SK-N-SH treated with all-trans-retinoic acid at 6 μM for 48 hours (cell line): ENCODE results near the gene WDR59.

Source experiments
- ATAC-seq: fragments of 200-7000 bp; cut with Tn5 transposase; 3 replicates; pipeline ENCODE4 v1.9.1; 2020; ENCODE audit warnings: mild to moderate bottlenecking, moderate library complexity
- ARNTL ChIP-seq: fragments of 450-650 bp; formaldehyde crosslinking; IDR thresholded peaks from 2 replicates; pipeline ENCODE4 v1.5.0; 2020; ENCODE audit warnings: low read depth, mild to moderate bottlenecking, moderate library complexity, borderline replicate concordance
- CSDC2 ChIP-seq: fragments of 250-450 bp; sonication (Bioruptor Pico); IDR thresholded peaks from 2 replicates; pipeline ENCODE4 v1.5.0; 2020; ENCODE audit warnings: mild to moderate bottlenecking, moderate library complexity
- ESRRG ChIP-seq: fragments of 250-450 bp; sonication (Bioruptor Pico); IDR thresholded peaks from 2 replicates; pipeline ENCODE4 v1.6.1; 2021; ENCODE audit warnings: mild to moderate bottlenecking
- GLIS3 ChIP-seq: fragments of 250-450 bp; sonication (Bioruptor Pico); IDR thresholded peaks from 2 replicates; pipeline ENCODE4 v1.5.0; 2020; ENCODE audit warnings: mild to moderate bottlenecking, moderate library complexity
- ISL1 ChIP-seq: fragments of 250-450 bp; sonication (Bioruptor Pico); IDR thresholded peaks from 2 replicates; pipeline ENCODE4 v2.1.2; 2022; ENCODE audit warnings: mild to moderate bottlenecking, moderate library complexity
- OSR1 ChIP-seq: fragments of 250-450 bp; sonication (Bioruptor Pico); IDR thresholded peaks from 2 replicates; pipeline ENCODE4 v1.8.0; 2022; ENCODE audit warnings: moderate library complexity, mild to moderate bottlenecking, inconsistent platforms
- PPARA ChIP-seq: fragments of 250-450 bp; sonication (Bioruptor Pico); IDR thresholded peaks from 2 replicates; pipeline ENCODE4 v1.5.0; 2020; ENCODE audit warnings: mild to moderate bottlenecking, borderline replicate concordance
- RARB ChIP-seq: fragments of 250-450 bp; sonication (Bioruptor Pico); IDR thresholded peaks from 2 replicates; pipeline ENCODE4 v1.8.0; 2021; ENCODE audit warnings: mild to moderate bottlenecking, moderate library complexity
- SNAI2 ChIP-seq: fragments of 250-450 bp; sonication (Bioruptor Pico); IDR thresholded peaks from 2 replicates; pipeline ENCODE4 v1.5.0; 2020; ENCODE audit warnings: mild to moderate bottlenecking, moderate library complexity
- TCF4 ChIP-seq: fragments of 250-450 bp; sonication (Bioruptor Pico); IDR thresholded peaks from 2 replicates; pipeline ENCODE4 v1.8.0; 2021; ENCODE audit warnings: mild to moderate bottlenecking, moderate library complexity, borderline replicate concordance
- TOX ChIP-seq: fragments of 250-450 bp; sonication (Bioruptor Pico); IDR thresholded peaks from 2 replicates; pipeline ENCODE4 v1.8.0; 2021; ENCODE audit warnings: mild to moderate bottlenecking, moderate library complexity, borderline replicate concordance
- ZC3H10 ChIP-seq: fragments of 250-450 bp; sonication (Bioruptor Pico); IDR thresholded peaks from 2 replicates; pipeline ENCODE4 v1.5.1; 2021; ENCODE audit warnings: mild to moderate bottlenecking, moderate library complexity
- ZFP30 ChIP-seq: fragments of 450-650 bp; formaldehyde crosslinking; IDR thresholded peaks from 2 replicates; pipeline ENCODE4 v1.5.0; 2022; ENCODE audit warnings: mild to moderate bottlenecking, moderate library complexity
- ZNF70 ChIP-seq: fragments of 450-650 bp; formaldehyde crosslinking; IDR thresholded peaks from 2 replicates; pipeline ENCODE4 v1.5.0; 2020; ENCODE audit warnings: mild to moderate bottlenecking, moderate library complexity
- ZNF8 ChIP-seq: fragments of 450-650 bp; formaldehyde crosslinking; IDR thresholded peaks from 2 replicates; pipeline ENCODE4 v1.5.0; 2020; ENCODE audit warnings: mild to moderate bottlenecking, moderate library complexity
- TF ChIP-seq, protein P1 (sequence below): fragments of 250-450 bp; sonication (Bioruptor Pico); IDR thresholded peaks from 2 replicates; pipeline ENCODE4 v1.5.1; 2020; ENCODE audit warnings: low read depth, mild to moderate bottlenecking, moderate library complexity
- TF ChIP-seq, protein P2 (sequence below): fragments of 250-450 bp; sonication (Bioruptor Pico); IDR thresholded peaks from 2 replicates; pipeline ENCODE4 v1.8.0; 2020; ENCODE audit warnings: mild to moderate bottlenecking, moderate library complexity, borderline replicate concordance
- TF ChIP-seq, protein P3 (sequence below): fragments of 250-450 bp; sonication (Bioruptor Pico); IDR thresholded peaks from 2 replicates; pipeline ENCODE4 v1.5.0; 2020; ENCODE audit warnings: mild to moderate bottlenecking, moderate library complexity
- TF ChIP-seq, protein P4 (sequence below): fragments of 250-450 bp; sonication (Bioruptor Pico); IDR thresholded peaks from 2 replicates; pipeline ENCODE4 v1.5.1; 2021; ENCODE audit warnings: mild to moderate bottlenecking, moderate library complexity
- TF ChIP-seq, protein P5 (sequence below): fragments of 250-450 bp; sonication (Bioruptor Pico); IDR thresholded peaks from 2 replicates; pipeline ENCODE4 v1.8.0; 2021; ENCODE audit warnings: low read depth, mild to moderate bottlenecking, moderate library complexity, borderline replicate concordance

WDR59 gene

DNA sequence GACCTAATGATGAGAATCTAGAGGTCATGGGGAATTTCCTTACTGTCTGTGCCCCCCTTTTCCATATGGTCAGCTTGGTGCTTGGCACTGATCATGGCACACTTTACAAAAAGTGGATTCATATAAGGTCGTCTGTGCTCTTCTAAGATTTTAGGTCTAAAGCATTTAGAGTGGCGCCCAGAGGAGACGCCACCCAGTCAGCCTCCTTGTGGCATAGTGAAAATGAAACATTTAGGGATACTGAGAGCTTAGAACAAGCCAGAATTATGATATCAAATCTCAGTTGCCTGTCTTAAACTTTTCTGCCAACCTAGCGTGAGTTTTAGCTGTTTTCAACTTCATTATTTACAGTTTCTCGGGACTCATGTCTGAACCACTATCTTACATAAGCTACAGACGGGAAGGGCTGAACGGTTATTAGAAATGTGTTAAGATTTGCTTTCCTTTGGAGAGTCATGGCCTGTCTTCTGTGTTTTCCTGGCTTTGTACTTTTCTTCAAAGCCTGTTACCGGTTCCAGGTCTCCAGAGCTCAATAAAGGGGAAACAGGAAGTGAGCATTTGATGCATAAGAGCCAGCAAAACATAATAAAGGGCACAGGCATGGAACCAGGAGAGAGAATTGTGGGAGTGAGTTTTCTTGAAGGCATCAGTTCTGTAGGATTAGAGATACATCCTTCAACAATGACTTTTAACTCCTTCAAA is 27.6 kb upstream of the WDR59 start:
- peak; percentile 26 for ATAC-seq
- TF ChIP-seq GLIS3: no peak
- no peak for TF ChIP-seq ARNTL (CRISPR knock-in tag)
- TF ChIP-seq OSR1: no peak
- TF ChIP-seq ESRRG (CRISPR knock-in tag): no peak
- TF ChIP-seq, protein P1, sequence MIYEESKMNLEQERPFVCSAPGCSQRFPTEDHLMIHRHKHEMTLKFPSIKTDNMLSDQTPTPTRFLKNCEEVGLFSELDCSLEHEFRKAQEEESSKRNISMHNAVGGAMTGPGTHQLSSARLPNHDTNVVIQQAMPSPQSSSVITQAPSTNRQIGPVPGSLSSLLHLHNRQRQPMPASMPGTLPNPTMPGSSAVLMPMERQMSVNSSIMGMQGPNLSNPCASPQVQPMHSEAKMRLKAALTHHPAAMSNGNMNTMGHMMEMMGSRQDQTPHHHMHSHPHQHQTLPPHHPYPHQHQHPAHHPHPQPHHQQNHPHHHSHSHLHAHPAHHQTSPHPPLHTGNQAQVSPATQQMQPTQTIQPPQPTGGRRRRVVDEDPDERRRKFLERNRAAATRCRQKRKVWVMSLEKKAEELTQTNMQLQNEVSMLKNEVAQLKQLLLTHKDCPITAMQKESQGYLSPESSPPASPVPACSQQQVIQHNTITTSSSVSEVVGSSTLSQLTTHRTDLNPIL (CRISPR knock-in tag): no peak
- no peak for TF ChIP-seq ZFP30 (CRISPR knock-in tag)
- TF ChIP-seq ZC3H10: no peak
- no peak for TF ChIP-seq TCF4 (CRISPR knock-in tag)
- no peak for TF ChIP-seq CSDC2 (CRISPR knock-in tag)
- TF ChIP-seq, protein P2, sequence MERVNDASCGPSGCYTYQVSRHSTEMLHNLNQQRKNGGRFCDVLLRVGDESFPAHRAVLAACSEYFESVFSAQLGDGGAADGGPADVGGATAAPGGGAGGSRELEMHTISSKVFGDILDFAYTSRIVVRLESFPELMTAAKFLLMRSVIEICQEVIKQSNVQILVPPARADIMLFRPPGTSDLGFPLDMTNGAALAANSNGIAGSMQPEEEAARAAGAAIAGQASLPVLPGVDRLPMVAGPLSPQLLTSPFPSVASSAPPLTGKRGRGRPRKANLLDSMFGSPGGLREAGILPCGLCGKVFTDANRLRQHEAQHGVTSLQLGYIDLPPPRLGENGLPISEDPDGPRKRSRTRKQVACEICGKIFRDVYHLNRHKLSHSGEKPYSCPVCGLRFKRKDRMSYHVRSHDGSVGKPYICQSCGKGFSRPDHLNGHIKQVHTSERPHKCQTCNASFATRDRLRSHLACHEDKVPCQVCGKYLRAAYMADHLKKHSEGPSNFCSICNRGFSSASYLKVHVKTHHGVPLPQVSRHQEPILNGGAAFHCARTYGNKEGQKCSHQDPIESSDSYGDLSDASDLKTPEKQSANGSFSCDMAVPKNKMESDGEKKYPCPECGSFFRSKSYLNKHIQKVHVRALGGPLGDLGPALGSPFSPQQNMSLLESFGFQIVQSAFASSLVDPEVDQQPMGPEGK (CRISPR knock-in tag): no peak
- no peak for TF ChIP-seq ZNF8 (CRISPR knock-in tag)
- TF ChIP-seq, protein P3, sequence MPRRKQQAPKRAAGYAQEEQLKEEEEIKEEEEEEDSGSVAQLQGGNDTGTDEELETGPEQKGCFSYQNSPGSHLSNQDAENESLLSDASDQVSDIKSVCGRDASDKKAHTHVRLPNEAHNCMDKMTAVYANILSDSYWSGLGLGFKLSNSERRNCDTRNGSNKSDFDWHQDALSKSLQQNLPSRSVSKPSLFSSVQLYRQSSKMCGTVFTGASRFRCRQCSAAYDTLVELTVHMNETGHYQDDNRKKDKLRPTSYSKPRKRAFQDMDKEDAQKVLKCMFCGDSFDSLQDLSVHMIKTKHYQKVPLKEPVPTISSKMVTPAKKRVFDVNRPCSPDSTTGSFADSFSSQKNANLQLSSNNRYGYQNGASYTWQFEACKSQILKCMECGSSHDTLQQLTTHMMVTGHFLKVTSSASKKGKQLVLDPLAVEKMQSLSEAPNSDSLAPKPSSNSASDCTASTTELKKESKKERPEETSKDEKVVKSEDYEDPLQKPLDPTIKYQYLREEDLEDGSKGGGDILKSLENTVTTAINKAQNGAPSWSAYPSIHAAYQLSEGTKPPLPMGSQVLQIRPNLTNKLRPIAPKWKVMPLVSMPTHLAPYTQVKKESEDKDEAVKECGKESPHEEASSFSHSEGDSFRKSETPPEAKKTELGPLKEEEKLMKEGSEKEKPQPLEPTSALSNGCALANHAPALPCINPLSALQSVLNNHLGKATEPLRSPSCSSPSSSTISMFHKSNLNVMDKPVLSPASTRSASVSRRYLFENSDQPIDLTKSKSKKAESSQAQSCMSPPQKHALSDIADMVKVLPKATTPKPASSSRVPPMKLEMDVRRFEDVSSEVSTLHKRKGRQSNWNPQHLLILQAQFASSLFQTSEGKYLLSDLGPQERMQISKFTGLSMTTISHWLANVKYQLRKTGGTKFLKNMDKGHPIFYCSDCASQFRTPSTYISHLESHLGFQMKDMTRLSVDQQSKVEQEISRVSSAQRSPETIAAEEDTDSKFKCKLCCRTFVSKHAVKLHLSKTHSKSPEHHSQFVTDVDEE (CRISPR knock-in tag): no peak
- TF ChIP-seq, protein P4, sequence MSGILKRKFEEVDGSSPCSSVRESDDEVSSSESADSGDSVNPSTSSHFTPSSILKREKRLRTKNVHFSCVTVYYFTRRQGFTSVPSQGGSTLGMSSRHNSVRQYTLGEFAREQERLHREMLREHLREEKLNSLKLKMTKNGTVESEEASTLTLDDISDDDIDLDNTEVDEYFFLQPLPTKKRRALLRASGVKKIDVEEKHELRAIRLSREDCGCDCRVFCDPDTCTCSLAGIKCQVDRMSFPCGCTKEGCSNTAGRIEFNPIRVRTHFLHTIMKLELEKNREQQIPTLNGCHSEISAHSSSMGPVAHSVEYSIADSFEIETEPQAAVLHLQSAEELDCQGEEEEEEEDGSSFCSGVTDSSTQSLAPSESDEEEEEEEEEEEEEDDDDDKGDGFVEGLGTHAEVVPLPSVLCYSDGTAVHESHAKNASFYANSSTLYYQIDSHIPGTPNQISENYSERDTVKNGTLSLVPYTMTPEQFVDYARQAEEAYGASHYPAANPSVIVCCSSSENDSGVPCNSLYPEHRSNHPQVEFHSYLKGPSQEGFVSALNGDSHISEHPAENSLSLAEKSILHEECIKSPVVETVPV (CRISPR knock-in tag): no peak
- no peak for TF ChIP-seq ZNF70 (CRISPR knock-in tag)
- no peak for TF ChIP-seq PPARA
- TF ChIP-seq TOX (CRISPR knock-in tag): no peak
- no peak for TF ChIP-seq RARB (CRISPR knock-in tag)

DNA sequence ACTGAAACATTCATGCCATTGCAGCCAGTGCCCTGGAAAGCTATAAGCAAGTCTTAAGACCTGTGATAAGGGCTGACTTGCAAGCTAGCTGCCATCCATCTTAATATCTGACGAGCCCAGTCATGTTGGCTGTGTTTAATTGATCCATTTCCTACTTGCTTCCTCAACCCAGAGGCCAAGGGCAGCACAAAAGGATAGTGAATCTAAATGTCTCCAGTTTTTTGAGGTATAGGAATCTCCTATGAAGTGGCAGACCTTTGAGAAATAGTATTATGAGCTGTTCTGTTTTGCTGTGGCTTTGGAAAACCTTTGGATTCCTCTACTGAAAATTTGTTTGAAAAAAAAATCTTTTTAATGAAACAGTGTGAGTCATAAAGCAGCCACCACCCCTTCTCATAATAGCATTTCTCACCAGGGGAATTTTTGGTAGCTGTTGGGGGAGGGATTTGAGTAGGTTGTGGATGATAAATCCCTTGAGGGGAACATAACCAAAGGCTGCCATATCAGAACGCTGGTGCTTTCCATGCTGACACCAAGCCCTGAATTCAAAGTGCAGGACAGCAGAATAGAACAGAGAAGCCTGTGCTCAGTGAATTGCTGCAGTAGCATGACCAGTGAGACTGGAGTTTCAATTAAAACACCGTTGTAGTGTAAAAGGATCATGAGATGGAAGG is 26.8 kb upstream of the WDR59 start:
- peak; percentile 84 for ATAC-seq

DNA sequence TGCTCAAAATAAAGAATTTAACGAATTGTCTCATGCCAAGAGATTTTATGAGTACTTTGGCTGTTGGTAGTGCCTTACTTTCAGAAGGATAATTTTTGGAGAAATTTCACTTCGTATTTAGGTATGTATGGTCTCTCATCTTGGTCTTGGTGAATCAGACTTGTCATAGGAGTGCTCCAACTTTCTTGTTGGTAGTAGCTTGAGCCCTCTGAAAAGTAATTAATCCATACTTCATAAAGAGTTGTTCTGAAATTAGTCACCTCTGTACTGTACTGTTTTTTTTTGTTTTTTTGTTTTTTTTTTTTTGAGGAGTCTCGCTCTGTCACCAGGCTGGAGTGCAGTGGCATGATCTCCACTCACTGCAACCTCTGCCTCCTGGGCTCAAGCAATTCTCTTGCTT is 25.5 kb upstream of the WDR59 start:
- no peak for TF ChIP-seq ARNTL (CRISPR knock-in tag)
- TF ChIP-seq, protein P1 (CRISPR knock-in tag): no peak
- TF ChIP-seq, protein P3 (CRISPR knock-in tag): no peak
- TF ChIP-seq RARB (CRISPR knock-in tag): no peak
- no peak for TF ChIP-seq SNAI2 (CRISPR knock-in tag)
- TF ChIP-seq CSDC2 (CRISPR knock-in tag): no peak
- TF ChIP-seq GLIS3: no peak
- no peak for TF ChIP-seq ZNF70 (CRISPR knock-in tag)
- no peak for TF ChIP-seq ZNF8 (CRISPR knock-in tag)

More for the DNA sequence above, 26.8 kb upstream of the WDR59 start:
- TF ChIP-seq OSR1: no peak
- TF ChIP-seq, protein P5, sequence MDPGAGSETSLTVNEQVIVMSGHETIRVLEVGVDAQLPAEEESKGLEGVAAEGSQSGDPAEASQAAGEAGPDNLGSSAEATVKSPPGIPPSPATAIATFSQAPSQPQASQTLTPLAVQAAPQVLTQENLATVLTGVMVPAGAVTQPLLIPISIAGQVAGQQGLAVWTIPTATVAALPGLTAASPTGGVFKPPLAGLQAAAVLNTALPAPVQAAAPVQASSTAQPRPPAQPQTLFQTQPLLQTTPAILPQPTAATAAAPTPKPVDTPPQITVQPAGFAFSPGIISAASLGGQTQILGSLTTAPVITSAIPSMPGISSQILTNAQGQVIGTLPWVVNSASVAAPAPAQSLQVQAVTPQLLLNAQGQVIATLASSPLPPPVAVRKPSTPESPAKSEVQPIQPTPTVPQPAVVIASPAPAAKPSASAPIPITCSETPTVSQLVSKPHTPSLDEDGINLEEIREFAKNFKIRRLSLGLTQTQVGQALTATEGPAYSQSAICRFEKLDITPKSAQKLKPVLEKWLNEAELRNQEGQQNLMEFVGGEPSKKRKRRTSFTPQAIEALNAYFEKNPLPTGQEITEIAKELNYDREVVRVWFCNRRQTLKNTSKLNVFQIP (CRISPR knock-in tag): no peak
- no peak for TF ChIP-seq ESRRG (CRISPR knock-in tag)
- peak; percentile 39; the same call in 1 of the 2 replicates for TF ChIP-seq ISL1
- no peak for TF ChIP-seq TOX (CRISPR knock-in tag)

More for the DNA sequence above, 25.5 kb upstream of the WDR59 start:
- no peak for ATAC-seq
